ENCODE data around the gene SF3A1.

The SF3A1 gene

DNA sequence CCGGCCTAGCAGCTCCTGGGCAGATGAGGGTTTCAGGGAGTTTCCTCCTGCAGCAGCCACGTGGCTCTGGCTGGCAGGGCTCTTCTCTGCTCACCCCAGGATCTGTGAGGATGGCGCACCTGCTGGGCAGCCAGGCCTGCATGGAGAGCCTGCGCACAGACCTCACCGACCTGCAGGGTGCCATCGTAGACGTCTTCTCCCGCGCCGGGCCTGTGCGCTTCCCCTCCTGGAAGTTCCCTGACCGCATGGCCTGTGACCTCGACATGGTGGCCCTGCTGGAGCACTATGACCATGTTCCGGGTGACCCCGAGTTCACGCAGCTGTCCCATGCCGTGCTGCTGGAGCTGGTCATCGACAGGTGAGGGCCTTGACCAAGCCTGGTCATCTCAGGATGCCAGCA is 9.2 kb upstream of the SF3A1 start:
- Histone ChIP-seq H3K27me3 (ENCODE audit: insufficient read depth, poor library complexity, severe bottlenecking) (no peaks in the 10 kb centered on the region), H3K4me3 (replicated peaks; ENCODE audit: insufficient read depth, low read length) (no peak overlapping the region), H3K27ac (replicated peaks) (no peak overlapping the region)
- TF ChIP-seq, protein P1, sequence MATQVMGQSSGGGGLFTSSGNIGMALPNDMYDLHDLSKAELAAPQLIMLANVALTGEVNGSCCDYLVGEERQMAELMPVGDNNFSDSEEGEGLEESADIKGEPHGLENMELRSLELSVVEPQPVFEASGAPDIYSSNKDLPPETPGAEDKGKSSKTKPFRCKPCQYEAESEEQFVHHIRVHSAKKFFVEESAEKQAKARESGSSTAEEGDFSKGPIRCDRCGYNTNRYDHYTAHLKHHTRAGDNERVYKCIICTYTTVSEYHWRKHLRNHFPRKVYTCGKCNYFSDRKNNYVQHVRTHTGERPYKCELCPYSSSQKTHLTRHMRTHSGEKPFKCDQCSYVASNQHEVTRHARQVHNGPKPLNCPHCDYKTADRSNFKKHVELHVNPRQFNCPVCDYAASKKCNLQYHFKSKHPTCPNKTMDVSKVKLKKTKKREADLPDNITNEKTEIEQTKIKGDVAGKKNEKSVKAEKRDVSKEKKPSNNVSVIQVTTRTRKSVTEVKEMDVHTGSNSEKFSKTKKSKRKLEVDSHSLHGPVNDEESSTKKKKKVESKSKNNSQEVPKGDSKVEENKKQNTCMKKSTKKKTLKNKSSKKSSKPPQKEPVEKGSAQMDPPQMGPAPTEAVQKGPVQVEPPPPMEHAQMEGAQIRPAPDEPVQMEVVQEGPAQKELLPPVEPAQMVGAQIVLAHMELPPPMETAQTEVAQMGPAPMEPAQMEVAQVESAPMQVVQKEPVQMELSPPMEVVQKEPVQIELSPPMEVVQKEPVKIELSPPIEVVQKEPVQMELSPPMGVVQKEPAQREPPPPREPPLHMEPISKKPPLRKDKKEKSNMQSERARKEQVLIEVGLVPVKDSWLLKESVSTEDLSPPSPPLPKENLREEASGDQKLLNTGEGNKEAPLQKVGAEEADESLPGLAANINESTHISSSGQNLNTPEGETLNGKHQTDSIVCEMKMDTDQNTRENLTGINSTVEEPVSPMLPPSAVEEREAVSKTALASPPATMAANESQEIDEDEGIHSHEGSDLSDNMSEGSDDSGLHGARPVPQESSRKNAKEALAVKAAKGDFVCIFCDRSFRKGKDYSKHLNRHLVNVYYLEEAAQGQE (IDR thresholded peaks at IDR 0.05; ENCODE audit: insufficient replicate concordance, low read depth) = no peak
- TF ChIP-seq GABPA (IDR thresholded peaks at IDR 0.05; ENCODE audit: low read depth) = no peak
- no peak for DNase-seq (ENCODE audit: low read depth in 1 of 2, low spot score in 1 of 2)

DNA sequence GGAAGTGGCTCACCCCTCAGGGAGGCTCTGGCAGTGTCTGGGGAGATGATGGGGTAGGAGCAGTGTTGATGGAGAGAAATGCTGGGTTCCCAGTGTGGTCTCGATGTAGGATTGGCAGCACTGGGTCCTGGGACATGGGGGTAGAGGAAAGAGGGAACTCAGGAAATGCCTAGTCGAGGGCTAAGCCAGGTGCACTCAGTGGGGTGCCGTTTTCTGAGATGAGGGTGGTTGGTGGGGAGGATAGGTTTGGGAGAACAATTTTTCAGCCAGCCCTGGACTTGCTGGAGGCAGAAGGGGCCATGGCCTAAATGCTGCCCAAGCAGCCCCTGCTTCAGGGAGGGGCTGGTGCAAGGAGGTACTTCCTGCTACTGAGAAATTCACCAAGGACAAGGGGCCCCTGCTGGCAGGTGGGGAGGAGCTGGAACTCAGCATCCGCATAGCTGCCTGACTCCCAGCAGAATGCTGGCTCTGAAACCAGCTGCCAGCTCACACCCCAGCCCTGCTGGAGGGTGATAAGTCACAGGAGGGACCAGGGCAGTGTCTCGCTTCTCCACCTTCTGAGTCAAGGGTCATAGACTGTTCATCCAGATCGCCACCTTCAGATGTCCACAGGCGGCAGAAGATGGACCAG is 6.1 kb upstream of the SF3A1 start:
- Histone ChIP-seq H3K27me3 (ENCODE audit: insufficient read depth, poor library complexity, severe bottlenecking) (no peaks in the 10 kb centered on the region), H3K4me3 (replicated peaks; ENCODE audit: insufficient read depth, low read length) (no peak overlapping the region), H3K27ac (replicated peaks) (no peak overlapping the region)
- DNase-seq (ENCODE audit: low read depth in 1 of 2, low spot score in 1 of 2) = no peak
- TF ChIP-seq, protein P1 (IDR thresholded peaks at IDR 0.05; ENCODE audit: insufficient replicate concordance, low read depth) = no peak
- TF ChIP-seq GABPA (IDR thresholded peaks at IDR 0.05; ENCODE audit: low read depth) (no peak), POLR2AphosphoS5 (IDR thresholded peaks at IDR 0.05; ENCODE audit: low read depth) (no peak), SPI1 (IDR thresholded peaks at IDR 0.05; ENCODE audit: borderline replicate concordance, low read depth) (no peak)
- TF ChIP-seq, protein P2, sequence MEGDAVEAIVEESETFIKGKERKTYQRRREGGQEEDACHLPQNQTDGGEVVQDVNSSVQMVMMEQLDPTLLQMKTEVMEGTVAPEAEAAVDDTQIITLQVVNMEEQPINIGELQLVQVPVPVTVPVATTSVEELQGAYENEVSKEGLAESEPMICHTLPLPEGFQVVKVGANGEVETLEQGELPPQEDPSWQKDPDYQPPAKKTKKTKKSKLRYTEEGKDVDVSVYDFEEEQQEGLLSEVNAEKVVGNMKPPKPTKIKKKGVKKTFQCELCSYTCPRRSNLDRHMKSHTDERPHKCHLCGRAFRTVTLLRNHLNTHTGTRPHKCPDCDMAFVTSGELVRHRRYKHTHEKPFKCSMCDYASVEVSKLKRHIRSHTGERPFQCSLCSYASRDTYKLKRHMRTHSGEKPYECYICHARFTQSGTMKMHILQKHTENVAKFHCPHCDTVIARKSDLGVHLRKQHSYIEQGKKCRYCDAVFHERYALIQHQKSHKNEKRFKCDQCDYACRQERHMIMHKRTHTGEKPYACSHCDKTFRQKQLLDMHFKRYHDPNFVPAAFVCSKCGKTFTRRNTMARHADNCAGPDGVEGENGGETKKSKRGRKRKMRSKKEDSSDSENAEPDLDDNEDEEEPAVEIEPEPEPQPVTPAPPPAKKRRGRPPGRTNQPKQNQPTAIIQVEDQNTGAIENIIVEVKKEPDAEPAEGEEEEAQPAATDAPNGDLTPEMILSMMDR (IDR thresholded peaks at IDR 0.05; ENCODE audit: insufficient read depth, low read length) = no peak

DNA sequence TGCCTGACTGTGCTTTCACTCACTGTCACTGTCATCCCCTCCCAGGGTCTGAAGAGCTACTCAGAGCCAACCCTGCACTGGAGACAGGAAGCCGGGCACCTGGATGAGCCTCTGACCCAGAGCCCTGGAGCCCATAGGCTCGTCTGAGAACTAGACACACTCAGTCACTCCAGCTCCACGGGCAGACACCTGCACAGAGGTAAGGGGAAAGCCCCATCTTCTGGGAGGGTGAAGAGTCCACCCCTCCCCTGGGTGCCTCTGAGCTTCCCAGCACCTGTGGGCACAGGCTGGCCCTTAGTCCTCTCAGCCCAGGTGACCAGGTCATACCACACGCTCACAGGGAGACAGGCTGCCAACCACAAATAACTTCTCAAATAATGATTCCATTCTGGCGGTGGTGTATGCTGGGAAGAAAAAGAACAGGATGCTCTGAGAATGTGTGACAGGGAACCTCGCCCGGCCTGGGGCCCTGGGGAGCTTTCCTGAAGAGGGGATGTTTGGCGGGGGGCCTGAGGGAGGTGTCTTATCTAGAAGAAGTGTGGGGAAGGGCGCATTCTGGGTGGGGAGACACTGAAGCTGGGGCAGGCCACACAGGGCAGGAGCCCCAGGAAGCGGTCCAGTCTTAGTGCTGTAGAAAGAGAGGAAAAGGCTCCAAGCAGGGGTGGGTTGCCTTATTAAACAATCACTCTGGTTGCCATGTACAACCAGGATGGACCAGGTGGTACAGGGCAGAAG is 5.4 kb upstream of the SF3A1 start:
- DNase-seq (ENCODE audit: low read depth in 1 of 2, low spot score in 1 of 2) = no peak
- no peaks in the 10 kb centered on the region for H3K27me3 ChIP-seq (ENCODE audit: insufficient read depth, poor library complexity, severe bottlenecking)
- TF ChIP-seq POLR2AphosphoS5 (IDR thresholded peaks at IDR 0.05; ENCODE audit: low read depth) = no peak
- H3K27ac ChIP-seq (replicated peaks) = no peak overlapping the region
- H3K4me3 ChIP-seq (replicated peaks; ENCODE audit: insufficient read depth, low read length) = no peak overlapping the region

DNA sequence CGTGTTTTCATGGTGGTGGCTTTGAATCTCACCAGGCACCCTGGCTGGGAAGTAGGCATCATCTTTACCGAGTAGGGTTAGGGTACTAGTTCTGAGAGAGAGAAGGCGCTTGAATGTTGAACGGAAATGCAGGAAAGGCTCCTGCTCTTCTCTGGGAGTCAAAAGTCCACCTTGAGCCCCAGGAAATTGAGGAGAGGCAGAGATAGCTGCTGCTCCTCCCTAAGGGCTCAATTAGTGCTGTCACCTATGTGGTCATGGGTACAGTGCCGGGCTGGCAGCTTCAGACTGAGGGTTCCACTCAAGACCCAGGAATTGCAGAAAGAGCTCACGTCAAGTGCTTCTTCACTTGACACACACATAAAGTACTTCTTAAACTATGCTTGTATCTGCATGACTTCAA is 1.8 kb upstream of the SF3A1 start:
- TF ChIP-seq, protein P1 (IDR thresholded peaks at IDR 0.05; ENCODE audit: insufficient replicate concordance, low read depth) = no peak
- TF ChIP-seq GABPA (IDR thresholded peaks at IDR 0.05; ENCODE audit: low read depth) (no peak), POLR2AphosphoS5 (IDR thresholded peaks at IDR 0.05; ENCODE audit: low read depth) (no peak), SPI1 (IDR thresholded peaks at IDR 0.05; ENCODE audit: borderline replicate concordance, low read depth) (no peak)
- TF ChIP-seq, protein P2 (IDR thresholded peaks at IDR 0.05; ENCODE audit: insufficient read depth, low read length) = no peak
- Histone ChIP-seq H3K27ac (replicated peaks) (no peak overlapping the region), H3K4me3 (replicated peaks; ENCODE audit: insufficient read depth, low read length) (no peak overlapping the region), H3K27me3 (ENCODE audit: insufficient read depth, poor library complexity, severe bottlenecking) (no peaks in the 10 kb centered on the region)
- no peak for DNase-seq (ENCODE audit: low read depth in 1 of 2, low spot score in 1 of 2)

Measured in HL-60 (cell line).